ENCODE measurements around the gene PRKN.

DNA sequence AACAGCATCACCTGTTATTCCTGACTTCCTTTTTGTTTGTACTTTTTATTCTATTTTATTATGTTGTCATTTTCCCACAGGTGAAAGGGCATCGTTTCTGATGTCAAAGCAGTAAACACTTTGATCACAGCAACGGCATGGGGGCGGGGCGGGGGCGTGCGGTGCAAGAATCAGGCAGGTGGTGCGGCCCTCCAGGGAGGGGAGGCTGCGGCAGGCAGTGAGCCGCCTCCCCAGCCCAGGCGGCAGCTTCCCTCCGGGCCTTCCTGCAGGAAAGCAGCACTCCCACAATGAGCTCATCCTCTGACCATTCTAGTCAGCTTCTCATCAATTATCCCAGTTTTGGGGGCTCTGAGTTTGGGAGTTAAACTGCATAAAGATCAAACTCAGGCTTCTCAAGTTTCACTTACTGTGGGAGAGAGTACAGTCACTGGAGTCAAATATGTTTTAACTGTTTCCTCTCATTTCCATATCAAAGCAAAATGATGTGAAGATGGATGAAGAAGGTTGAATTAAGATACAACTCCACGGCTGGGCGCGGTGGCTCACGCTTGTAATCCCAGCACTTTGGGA is 845.3 kb downstream of the PRKN start:
- TF ChIP-seq POLR2A (IDR thresholded peaks at IDR 0.05): no peak
- TF ChIP-seq, protein P1, sequence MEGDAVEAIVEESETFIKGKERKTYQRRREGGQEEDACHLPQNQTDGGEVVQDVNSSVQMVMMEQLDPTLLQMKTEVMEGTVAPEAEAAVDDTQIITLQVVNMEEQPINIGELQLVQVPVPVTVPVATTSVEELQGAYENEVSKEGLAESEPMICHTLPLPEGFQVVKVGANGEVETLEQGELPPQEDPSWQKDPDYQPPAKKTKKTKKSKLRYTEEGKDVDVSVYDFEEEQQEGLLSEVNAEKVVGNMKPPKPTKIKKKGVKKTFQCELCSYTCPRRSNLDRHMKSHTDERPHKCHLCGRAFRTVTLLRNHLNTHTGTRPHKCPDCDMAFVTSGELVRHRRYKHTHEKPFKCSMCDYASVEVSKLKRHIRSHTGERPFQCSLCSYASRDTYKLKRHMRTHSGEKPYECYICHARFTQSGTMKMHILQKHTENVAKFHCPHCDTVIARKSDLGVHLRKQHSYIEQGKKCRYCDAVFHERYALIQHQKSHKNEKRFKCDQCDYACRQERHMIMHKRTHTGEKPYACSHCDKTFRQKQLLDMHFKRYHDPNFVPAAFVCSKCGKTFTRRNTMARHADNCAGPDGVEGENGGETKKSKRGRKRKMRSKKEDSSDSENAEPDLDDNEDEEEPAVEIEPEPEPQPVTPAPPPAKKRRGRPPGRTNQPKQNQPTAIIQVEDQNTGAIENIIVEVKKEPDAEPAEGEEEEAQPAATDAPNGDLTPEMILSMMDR (IDR thresholded peaks at IDR 0.05): no peak
